SK-N-SH treated with all-trans-retinoic acid at 6 μM for 48 hours (cell line): ENCODE data around the gene IKZF1.

Experiments
- ATAC-seq: fragments of 200-7000 bp; cut with Tn5 transposase; 3 replicates; pipeline ENCODE4 v1.9.1; 2020; ENCODE audit warnings: mild to moderate bottlenecking, moderate library complexity
- ARNTL ChIP-seq: fragments of 450-650 bp; formaldehyde crosslinking; IDR thresholded peaks from 2 replicates; pipeline ENCODE4 v1.5.0; 2020; ENCODE audit warnings: low read depth, mild to moderate bottlenecking, moderate library complexity, borderline replicate concordance
- BACH2 ChIP-seq: fragments of 250-450 bp; sonication (Bioruptor Pico); IDR thresholded peaks from 2 replicates; pipeline ENCODE4 v1.9.0; 2021; ENCODE audit warnings: mild to moderate bottlenecking, borderline replicate concordance
- CREB5 ChIP-seq: fragments of 250-450 bp; sonication (Bioruptor Pico); IDR thresholded peaks from 2 replicates; pipeline ENCODE4 v1.5.1; 2020; ENCODE audit warnings: low read depth, mild to moderate bottlenecking, moderate library complexity
- CSDC2 ChIP-seq: fragments of 250-450 bp; sonication (Bioruptor Pico); IDR thresholded peaks from 2 replicates; pipeline ENCODE4 v1.5.0; 2020; ENCODE audit warnings: mild to moderate bottlenecking, moderate library complexity
- CSRNP3 ChIP-seq: fragments of 250-450 bp; sonication (Bioruptor Pico); IDR thresholded peaks from 2 replicates; pipeline ENCODE4 v1.5.1; 2021; ENCODE audit warnings: mild to moderate bottlenecking, moderate library complexity
- ESRRG ChIP-seq: fragments of 250-450 bp; sonication (Bioruptor Pico); IDR thresholded peaks from 2 replicates; pipeline ENCODE4 v1.6.1; 2021; ENCODE audit warnings: mild to moderate bottlenecking
- GLIS3 ChIP-seq: fragments of 250-450 bp; sonication (Bioruptor Pico); IDR thresholded peaks from 2 replicates; pipeline ENCODE4 v1.5.0; 2020; ENCODE audit warnings: mild to moderate bottlenecking, moderate library complexity
- ISL1 ChIP-seq: fragments of 250-450 bp; sonication (Bioruptor Pico); IDR thresholded peaks from 2 replicates; pipeline ENCODE4 v2.1.2; 2022; ENCODE audit warnings: mild to moderate bottlenecking, moderate library complexity
- OSR1 ChIP-seq: fragments of 250-450 bp; sonication (Bioruptor Pico); IDR thresholded peaks from 2 replicates; pipeline ENCODE4 v1.8.0; 2022; ENCODE audit warnings: moderate library complexity, mild to moderate bottlenecking, inconsistent platforms
- PATZ1 ChIP-seq: fragments of 250-450 bp; sonication (Bioruptor Pico); IDR thresholded peaks from 2 replicates; pipeline ENCODE4 v1.8.0; 2020; ENCODE audit warnings: mild to moderate bottlenecking, moderate library complexity, borderline replicate concordance
- POU6F1 ChIP-seq: fragments of 250-450 bp; sonication (Bioruptor Pico); IDR thresholded peaks from 2 replicates; pipeline ENCODE4 v1.8.0; 2021; ENCODE audit warnings: low read depth, mild to moderate bottlenecking, moderate library complexity, borderline replicate concordance
- PPARA ChIP-seq: fragments of 250-450 bp; sonication (Bioruptor Pico); IDR thresholded peaks from 2 replicates; pipeline ENCODE4 v1.5.0; 2020; ENCODE audit warnings: mild to moderate bottlenecking, borderline replicate concordance
- RARB ChIP-seq: fragments of 250-450 bp; sonication (Bioruptor Pico); IDR thresholded peaks from 2 replicates; pipeline ENCODE4 v1.8.0; 2021; ENCODE audit warnings: mild to moderate bottlenecking, moderate library complexity
- SNAI2 ChIP-seq: fragments of 250-450 bp; sonication (Bioruptor Pico); IDR thresholded peaks from 2 replicates; pipeline ENCODE4 v1.5.0; 2020; ENCODE audit warnings: mild to moderate bottlenecking, moderate library complexity
- TCF4 ChIP-seq: fragments of 250-450 bp; sonication (Bioruptor Pico); IDR thresholded peaks from 2 replicates; pipeline ENCODE4 v1.8.0; 2021; ENCODE audit warnings: mild to moderate bottlenecking, moderate library complexity, borderline replicate concordance
- TOX ChIP-seq: fragments of 250-450 bp; sonication (Bioruptor Pico); IDR thresholded peaks from 2 replicates; pipeline ENCODE4 v1.8.0; 2021; ENCODE audit warnings: mild to moderate bottlenecking, moderate library complexity, borderline replicate concordance
- ZC3H10 ChIP-seq: fragments of 250-450 bp; sonication (Bioruptor Pico); IDR thresholded peaks from 2 replicates; pipeline ENCODE4 v1.5.1; 2021; ENCODE audit warnings: mild to moderate bottlenecking, moderate library complexity
- ZFP3 ChIP-seq: fragments of 250-450 bp; sonication (Bioruptor Pico); IDR thresholded peaks from 2 replicates; pipeline ENCODE4 v1.5.0; 2020; ENCODE audit warnings: mild to moderate bottlenecking, moderate library complexity
- ZNF565 ChIP-seq: fragments of 450-650 bp; formaldehyde crosslinking; conservative IDR thresholded peaks from 2 replicates; pipeline ENCODE4 v1.5.0; 2020; ENCODE audit warnings: low read depth, mild to moderate bottlenecking, moderate library complexity
- ZNF70 ChIP-seq: fragments of 450-650 bp; formaldehyde crosslinking; IDR thresholded peaks from 2 replicates; pipeline ENCODE4 v1.5.0; 2020; ENCODE audit warnings: mild to moderate bottlenecking, moderate library complexity
- ZNF8 ChIP-seq: fragments of 450-650 bp; formaldehyde crosslinking; IDR thresholded peaks from 2 replicates; pipeline ENCODE4 v1.5.0; 2020; ENCODE audit warnings: mild to moderate bottlenecking, moderate library complexity

Gene IKZF1

GRCh38 chr7:50346545-50347497, 42.3 kb downstream of the IKZF1 start:
- ATAC-seq, result no peak
- TF ChIP-seq ISL1 (CRISPR knock-in tag), result no peak
- no peak for TF ChIP-seq OSR1 (CRISPR knock-in tag)
- no peak for TF ChIP-seq CSRNP3 (CRISPR knock-in tag)
- TF ChIP-seq ZC3H10 (CRISPR knock-in tag), result no peak
- no peak for TF ChIP-seq CSDC2 (CRISPR knock-in tag)
- TF ChIP-seq PPARA (CRISPR knock-in tag), result no peak
- TF ChIP-seq ESRRG (CRISPR knock-in tag), result no peak
- TF ChIP-seq TCF4, result no peak
- no peak for TF ChIP-seq ZNF565 (CRISPR knock-in tag)
- TF ChIP-seq TOX (CRISPR knock-in tag), result no peak
- TF ChIP-seq CREB5 (CRISPR knock-in tag), result no peak

GRCh38 chr7:50347693-50348092, 43.2 kb downstream of the IKZF1 start:
- no peak for ATAC-seq
- TF ChIP-seq CREB5 (CRISPR knock-in tag) (no peak), ZNF70 (CRISPR knock-in tag) (no peak), GLIS3 (CRISPR knock-in tag) (no peak), SNAI2 (no peak), TOX (CRISPR knock-in tag) (no peak), CSRNP3 (CRISPR knock-in tag) (no peak), ZC3H10 (CRISPR knock-in tag) (no peak), RARB (CRISPR knock-in tag) (no peak), OSR1 (CRISPR knock-in tag) (no peak), ZFP3 (CRISPR knock-in tag) (no peak), CSDC2 (CRISPR knock-in tag) (no peak), ESRRG (CRISPR knock-in tag) (no peak), BACH2 (CRISPR knock-in tag) (no peak), PATZ1 (CRISPR knock-in tag) (no peak), POU6F1 (no peak), ZNF8 (no peak), ARNTL (CRISPR knock-in tag) (no peak), ZNF565 (CRISPR knock-in tag) (no peak)
- TF ChIP-seq, all 23 proteins: peak for 0
